Prostate gland (tissue), 2 donors: ENCODE data around the gene FAR2. TPM values are rescaled to one million over a fixed set of nuclear protein-coding genes. Genes with fewer than 3 reads are reported as not detected.

ENCODE experiments used
- DNase-seq: peaks from one replicate; pipeline ENCODE4 v3.0.0-alpha.2; 2019; ENCODE audit warnings: low spot score
- H3K27ac ChIP-seq, 2 donors: fragments of 200-600 bp; sonication (generic); 2 replicates each; pipeline ENCODE4 v1.5.1; 2017 to 2019
- H3K27me3 ChIP-seq: fragments of 200-600 bp; sonication (generic); replicated peaks from 2 replicates; pipeline ENCODE4 v1.5.1; 2019; ENCODE audit not compliant: insufficient read depth
- H3K36me3 ChIP-seq, 2 donors: fragments of 200-600 bp; sonication (generic); 1 replicate in 1 of 2; 2 replicates in 1 of 2; pipeline versions ENCODE4 v1.5.1 to v1.8.1; 2017 to 2019
- H3K4me1 ChIP-seq: fragments of 200-600 bp; sonication (generic); replicated peaks from 2 replicates; pipeline ENCODE4 v1.5.1; 2019
- H3K4me3 ChIP-seq, 2 donors: fragments of 200-600 bp; sonication (generic); 2 replicates each; pipeline ENCODE4 v1.5.1; 2017 to 2019
- H3K9me3 ChIP-seq: fragments of 200-600 bp; sonication (generic); 2 replicates; pipeline ENCODE4 v1.5.1; 2017
- CTCF ChIP-seq, 4 experiments: fragments of 200-600 bp in 2 of 4; fragments of 450-650 bp in 2 of 4; sonication (generic) in 2 of 4; IDR thresholded peaks; 1 replicate in 3 of 4; 2 replicates in 1 of 4; pipeline ENCODE4 v1.5.1; 2016 to 2019; ENCODE audit warnings: antibody characterized with exemption in 4 of 4, mild to moderate bottlenecking in 2 of 4, moderate library complexity in 2 of 4
- POLR2A ChIP-seq: fragments of 450-650 bp; IDR thresholded peaks from one replicate; pipeline ENCODE4 v1.6.1; 2016; ENCODE audit warnings: antibody characterized with exemption, mild to moderate bottlenecking
- POLR2AphosphoS5 ChIP-seq: sonication (generic); formaldehyde crosslinking; IDR thresholded peaks from one replicate; pipeline ENCODE4 v1.6.1; 2017; ENCODE audit warnings: antibody characterized with exemption
- WGBS: methylation state at CpG from one replicate; pipeline ENCODE4 v1.1.5; 2018; 5-methylcytosine and 5-hydroxymethylcytosine counted together
- intact Hi-C: fragments of 100-400 bp; cut with DNase I; formaldehyde crosslinking; loops from one replicate; pipeline ENCODE4 v1.14.2; 2022
- total RNA-seq, 2 donors: library from RNA; depleted of rRNA; stranded (reverse); fragments of >200 nt; gene quantifications; one replicate each; pipeline ENCODE4 v1.1.0, GENCODE V29; 2016

Gene FAR2
- total RNA-seq, 2 donors from 2014 or later = 3.1 to 7.2 TPM

- no peaks in the 10 kb centered on the region for H3K4me1 ChIP-seq
- DNase-seq = no peak
- WGBS = 96% methylated on average over 3 of the region's 3 CpGs
- TF ChIP-seq POLR2A (no peak), POLR2AphosphoS5 (no peak), CTCF (IDR thresholded peaks at IDR 0.05) (no peak)
- peaks cover 0 to 2% of the 10 kb centered on the region in 2 donors for H3K36me3 ChIP-seq
- intact Hi-C loops = no loop called here
- H3K9me3 ChIP-seq = no peaks in the 10 kb centered on the region
- no peak overlapping the region for H3K4me3 ChIP-seq
- no peaks in the 10 kb centered on the region for H3K27me3 ChIP-seq
- no peak overlapping the region for H3K27ac ChIP-seq
Observed at GRCh38 chr12:29346769-29347421, 197.8 kb downstream of the FAR2 start.

GRCh38 chr12:29350080-29350479 is 201.0 kb downstream of the FAR2 start:
- Histone ChIP-seq H3K27ac (no peak overlapping the region), H3K36me3 (no peaks in the 10 kb centered on the region), H3K9me3 (no peaks in the 10 kb centered on the region), H3K4me1 (no peaks in the 10 kb centered on the region), H3K27me3 (no peaks in the 10 kb centered on the region), H3K4me3 (no peak overlapping the region)
- TF ChIP-seq POLR2AphosphoS5 (peak; percentile 63), CTCF (IDR thresholded peaks at IDR 0.05) (no peak)
- DNase-seq = peak; percentile 34
- intact Hi-C loops = no loop called here

- 50% methylated on average over 1 of the region's 1 CpG for WGBS
- Histone ChIP-seq H3K27ac (no peak overlapping the region), H3K9me3 (no peaks in the 10 kb centered on the region), H3K4me3 (no peak overlapping the region), H3K36me3 (no peaks in the 10 kb centered on the region), H3K4me1 (no peaks in the 10 kb centered on the region), H3K27me3 (no peaks in the 10 kb centered on the region)
- intact Hi-C loops = no loop called here
- TF ChIP-seq CTCF (IDR thresholded peaks at IDR 0.05) (no peak), POLR2A (no peak), POLR2AphosphoS5 (no peak)
- no peak for DNase-seq
Observed at GRCh38 chr12:29354954-29355353, 205.9 kb downstream of the FAR2 start.

GRCh38 chr12:29365091-29365490 is 216.0 kb downstream of the FAR2 start:
- DNase-seq = no peak
- TF ChIP-seq POLR2AphosphoS5 (no peak), POLR2A (no peak), CTCF (IDR thresholded peaks at IDR 0.05) (no peak)
- 94% methylated on average over 2 of the region's 2 CpGs for WGBS
- H3K36me3 ChIP-seq = no peaks in the 10 kb centered on the region
- no peak overlapping the region for H3K27ac ChIP-seq
- intact Hi-C loops = no loop called here
- no peaks in the 10 kb centered on the region for H3K9me3 ChIP-seq
- no peaks in the 10 kb centered on the region for H3K27me3 ChIP-seq
- no peaks in the 10 kb centered on the region for H3K4me1 ChIP-seq
- H3K4me3 ChIP-seq = no peak overlapping the region

GRCh38 chr12:29374012-29374411 is 224.9 kb downstream of the FAR2 start:
- Histone ChIP-seq H3K9me3 (no peaks in the 10 kb centered on the region), H3K27me3 (no peaks in the 10 kb centered on the region), H3K36me3 (no peaks in the 10 kb centered on the region), H3K27ac (no peak overlapping the region), H3K4me3 (no peak overlapping the region), H3K4me1 (no peaks in the 10 kb centered on the region)
- no peak for DNase-seq
- intact Hi-C loops = no loop called here
- TF ChIP-seq POLR2AphosphoS5 (no peak), POLR2A (no peak), CTCF (IDR thresholded peaks at IDR 0.05) (no peak)
- 95% methylated on average over 2 of the region's 2 CpGs for WGBS
